G401 (cell line): ENCODE results near the gene GALNS. TPM values are rescaled to one million over a fixed set of nuclear protein-coding genes. Genes with fewer than 3 reads are reported as not detected.

ENCODE experiments used
- DNase-seq: peaks from one replicate; pipeline ENCODE4 v3.0.0-alpha.2; 2015; ENCODE audit warnings: low spot score
- in situ Hi-C: cut with HindIII; loops from 2 replicates; pipeline ENCODE4 v1.10.0; 2016; ENCODE audit warnings: low sequenced_read_pairs, mixed read lengths
- total RNA-seq: library from RNA; depleted of rRNA; stranded (reverse); fragments of >200 nt; shearing (Covaris generic); gene quantifications from 2 replicates; pipeline ENCODE4 v1.2.3, GENCODE V29; 2014; rRNA removed

GALNS gene
- total RNA-seq, 1 experiment from 2014 or later: 12.3 TPM

DNA sequence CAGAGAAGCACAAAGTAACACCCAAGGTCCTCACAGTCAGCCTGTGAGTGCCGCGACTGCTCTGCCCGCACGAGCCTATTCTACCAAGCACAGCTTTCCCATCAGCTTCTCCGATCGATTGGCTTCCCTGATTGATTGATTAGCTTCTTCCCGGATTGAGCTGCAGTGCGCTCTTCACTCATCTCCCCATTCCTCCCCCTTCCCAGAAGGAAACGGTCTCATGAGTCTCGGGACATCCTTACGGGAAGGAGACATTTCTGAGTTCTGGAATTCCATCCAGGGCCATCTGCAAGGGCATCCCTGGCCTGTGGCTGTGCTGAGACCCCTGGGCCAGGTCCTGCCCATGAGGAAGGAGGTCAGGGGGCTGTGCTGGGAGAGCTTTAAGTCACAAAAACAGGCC, 89.8 kb downstream of the GALNS start:
- in situ Hi-C loops: no loop called here
- DNase-seq: no peak

DNA sequence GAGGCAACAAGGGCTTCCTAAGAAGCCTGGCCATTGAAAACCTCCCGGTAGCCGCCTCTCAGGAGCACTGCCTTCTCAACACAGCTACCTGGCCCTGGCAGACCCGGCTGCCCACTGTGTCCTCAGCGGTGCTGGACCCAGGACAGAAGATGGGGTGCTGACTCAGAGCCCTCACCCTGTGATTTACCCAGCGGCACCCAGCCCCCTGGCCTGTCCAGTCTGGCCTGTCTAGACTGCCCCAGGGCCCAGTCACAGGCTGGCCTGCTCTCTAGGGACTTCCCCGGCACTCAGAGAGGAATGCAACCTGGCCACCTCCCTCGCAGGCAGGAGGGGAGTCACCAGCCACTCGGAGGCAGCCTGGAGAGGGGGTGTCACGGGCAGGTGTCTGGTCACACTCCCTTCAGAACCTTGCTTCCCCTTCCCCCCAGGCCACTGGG, 91.8 kb downstream of the GALNS start:
- in situ Hi-C loops: no loop called here
- no peak for DNase-seq

DNA sequence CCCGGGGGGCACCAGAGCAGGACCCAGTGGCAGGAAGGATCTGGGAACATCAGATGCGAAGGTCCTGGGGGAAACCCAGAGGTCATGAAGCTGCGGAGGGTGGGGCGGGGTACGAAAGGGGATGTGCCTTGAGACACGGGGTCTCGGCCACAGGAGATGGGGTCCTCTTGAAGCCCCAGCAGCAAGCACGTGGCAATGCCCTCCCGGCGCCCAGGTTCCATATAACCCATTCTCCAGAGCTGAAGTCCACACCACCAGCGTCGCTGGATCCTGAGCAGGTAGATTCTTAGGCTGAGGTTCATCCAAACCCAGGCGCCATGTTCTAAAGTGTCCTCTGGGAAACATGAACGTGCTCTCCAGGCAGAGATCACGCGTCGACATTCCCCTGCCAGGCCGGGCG, 92.7 kb downstream of the GALNS start:
- in situ Hi-C loops: no loop called here
- DNase-seq: no peak

Other genes starting within 250 kb of the GALNS start
- gene IL17C, start 218.4 kb downstream of the GALNS start, total RNA-seq: 0.43 TPM in 1 of 2 replicates, not detected in the other
- 299 and 403 TPM in 2 replicates for gene CYBA, start 205.9 kb downstream of the GALNS start, total RNA-seq
- 48.9 and 63.5 TPM in 2 replicates for gene MVD, start 193.9 kb downstream of the GALNS start, total RNA-seq
- 0.18 and 0.88 TPM in 2 replicates for gene SNAI3, start 170.4 kb downstream of the GALNS start, total RNA-seq
- 22.3 and 31.3 TPM in 2 replicates for gene RNF166, start 150.5 kb downstream of the GALNS start, total RNA-seq
- 14.7 and 21.8 TPM in 2 replicates for gene CTU2, start 150.4 kb downstream of the GALNS start, total RNA-seq
- gene PIEZO1, start 71.7 kb downstream of the GALNS start, total RNA-seq: 69.8 and 75.6 TPM in 2 replicates
- 32.8 and 36.6 TPM in 2 replicates for gene CDT1, start 53.2 kb downstream of the GALNS start, total RNA-seq
- gene APRT, start 45.0 kb downstream of the GALNS start, total RNA-seq: 266 and 349 TPM in 2 replicates
- 86.0 and 86.1 TPM in 2 replicates for gene TRAPPC2L, start 180 bp upstream of the GALNS start, total RNA-seq
- gene PABPN1L, start 9.7 kb upstream of the GALNS start, total RNA-seq: not detected in 2 replicates
- gene CBFA2T3, start 120.3 kb upstream of the GALNS start, total RNA-seq: 0.12 and 0.64 TPM in 2 replicates
- gene ACSF3, start 236.9 kb upstream of the GALNS start, total RNA-seq: 38.0 and 38.7 TPM in 2 replicates